ENCODE results near the gene GCM1. TPM values are rescaled to one million over a fixed set of nuclear protein-coding genes. Genes with fewer than 3 reads are reported as not detected.

The GCM1 gene
- total and polyA plus RNA-seq, 9 of the 15 experiments (the other 6 are each of a cell fraction or from before 2014, with no cell fraction given), result not detected

GRCh38 chr6:53143710-53144109, 4.9 kb downstream of the GCM1 start (continued):
- TF ChIP-seq ZNF609 (CRISPR knock-in tag; IDR thresholded peaks at IDR 0.05; ENCODE audit: borderline replicate concordance) (no peak), ZNF512 (tag; IDR thresholded peaks at IDR 0.05) (no peak), DDX20 (tag; IDR thresholded peaks at IDR 0.05; ENCODE audit: low read depth) (no peak), STAT5B (CRISPR knock-in tag; IDR thresholded peaks at IDR 0.05) (no peak), ZNF174 (CRISPR knock-in tag; IDR thresholded peaks at IDR 0.05) (no peak), TEAD1 (CRISPR knock-in tag; IDR thresholded peaks at IDR 0.05) (no peak)
- TF ChIP-seq, protein P1, sequence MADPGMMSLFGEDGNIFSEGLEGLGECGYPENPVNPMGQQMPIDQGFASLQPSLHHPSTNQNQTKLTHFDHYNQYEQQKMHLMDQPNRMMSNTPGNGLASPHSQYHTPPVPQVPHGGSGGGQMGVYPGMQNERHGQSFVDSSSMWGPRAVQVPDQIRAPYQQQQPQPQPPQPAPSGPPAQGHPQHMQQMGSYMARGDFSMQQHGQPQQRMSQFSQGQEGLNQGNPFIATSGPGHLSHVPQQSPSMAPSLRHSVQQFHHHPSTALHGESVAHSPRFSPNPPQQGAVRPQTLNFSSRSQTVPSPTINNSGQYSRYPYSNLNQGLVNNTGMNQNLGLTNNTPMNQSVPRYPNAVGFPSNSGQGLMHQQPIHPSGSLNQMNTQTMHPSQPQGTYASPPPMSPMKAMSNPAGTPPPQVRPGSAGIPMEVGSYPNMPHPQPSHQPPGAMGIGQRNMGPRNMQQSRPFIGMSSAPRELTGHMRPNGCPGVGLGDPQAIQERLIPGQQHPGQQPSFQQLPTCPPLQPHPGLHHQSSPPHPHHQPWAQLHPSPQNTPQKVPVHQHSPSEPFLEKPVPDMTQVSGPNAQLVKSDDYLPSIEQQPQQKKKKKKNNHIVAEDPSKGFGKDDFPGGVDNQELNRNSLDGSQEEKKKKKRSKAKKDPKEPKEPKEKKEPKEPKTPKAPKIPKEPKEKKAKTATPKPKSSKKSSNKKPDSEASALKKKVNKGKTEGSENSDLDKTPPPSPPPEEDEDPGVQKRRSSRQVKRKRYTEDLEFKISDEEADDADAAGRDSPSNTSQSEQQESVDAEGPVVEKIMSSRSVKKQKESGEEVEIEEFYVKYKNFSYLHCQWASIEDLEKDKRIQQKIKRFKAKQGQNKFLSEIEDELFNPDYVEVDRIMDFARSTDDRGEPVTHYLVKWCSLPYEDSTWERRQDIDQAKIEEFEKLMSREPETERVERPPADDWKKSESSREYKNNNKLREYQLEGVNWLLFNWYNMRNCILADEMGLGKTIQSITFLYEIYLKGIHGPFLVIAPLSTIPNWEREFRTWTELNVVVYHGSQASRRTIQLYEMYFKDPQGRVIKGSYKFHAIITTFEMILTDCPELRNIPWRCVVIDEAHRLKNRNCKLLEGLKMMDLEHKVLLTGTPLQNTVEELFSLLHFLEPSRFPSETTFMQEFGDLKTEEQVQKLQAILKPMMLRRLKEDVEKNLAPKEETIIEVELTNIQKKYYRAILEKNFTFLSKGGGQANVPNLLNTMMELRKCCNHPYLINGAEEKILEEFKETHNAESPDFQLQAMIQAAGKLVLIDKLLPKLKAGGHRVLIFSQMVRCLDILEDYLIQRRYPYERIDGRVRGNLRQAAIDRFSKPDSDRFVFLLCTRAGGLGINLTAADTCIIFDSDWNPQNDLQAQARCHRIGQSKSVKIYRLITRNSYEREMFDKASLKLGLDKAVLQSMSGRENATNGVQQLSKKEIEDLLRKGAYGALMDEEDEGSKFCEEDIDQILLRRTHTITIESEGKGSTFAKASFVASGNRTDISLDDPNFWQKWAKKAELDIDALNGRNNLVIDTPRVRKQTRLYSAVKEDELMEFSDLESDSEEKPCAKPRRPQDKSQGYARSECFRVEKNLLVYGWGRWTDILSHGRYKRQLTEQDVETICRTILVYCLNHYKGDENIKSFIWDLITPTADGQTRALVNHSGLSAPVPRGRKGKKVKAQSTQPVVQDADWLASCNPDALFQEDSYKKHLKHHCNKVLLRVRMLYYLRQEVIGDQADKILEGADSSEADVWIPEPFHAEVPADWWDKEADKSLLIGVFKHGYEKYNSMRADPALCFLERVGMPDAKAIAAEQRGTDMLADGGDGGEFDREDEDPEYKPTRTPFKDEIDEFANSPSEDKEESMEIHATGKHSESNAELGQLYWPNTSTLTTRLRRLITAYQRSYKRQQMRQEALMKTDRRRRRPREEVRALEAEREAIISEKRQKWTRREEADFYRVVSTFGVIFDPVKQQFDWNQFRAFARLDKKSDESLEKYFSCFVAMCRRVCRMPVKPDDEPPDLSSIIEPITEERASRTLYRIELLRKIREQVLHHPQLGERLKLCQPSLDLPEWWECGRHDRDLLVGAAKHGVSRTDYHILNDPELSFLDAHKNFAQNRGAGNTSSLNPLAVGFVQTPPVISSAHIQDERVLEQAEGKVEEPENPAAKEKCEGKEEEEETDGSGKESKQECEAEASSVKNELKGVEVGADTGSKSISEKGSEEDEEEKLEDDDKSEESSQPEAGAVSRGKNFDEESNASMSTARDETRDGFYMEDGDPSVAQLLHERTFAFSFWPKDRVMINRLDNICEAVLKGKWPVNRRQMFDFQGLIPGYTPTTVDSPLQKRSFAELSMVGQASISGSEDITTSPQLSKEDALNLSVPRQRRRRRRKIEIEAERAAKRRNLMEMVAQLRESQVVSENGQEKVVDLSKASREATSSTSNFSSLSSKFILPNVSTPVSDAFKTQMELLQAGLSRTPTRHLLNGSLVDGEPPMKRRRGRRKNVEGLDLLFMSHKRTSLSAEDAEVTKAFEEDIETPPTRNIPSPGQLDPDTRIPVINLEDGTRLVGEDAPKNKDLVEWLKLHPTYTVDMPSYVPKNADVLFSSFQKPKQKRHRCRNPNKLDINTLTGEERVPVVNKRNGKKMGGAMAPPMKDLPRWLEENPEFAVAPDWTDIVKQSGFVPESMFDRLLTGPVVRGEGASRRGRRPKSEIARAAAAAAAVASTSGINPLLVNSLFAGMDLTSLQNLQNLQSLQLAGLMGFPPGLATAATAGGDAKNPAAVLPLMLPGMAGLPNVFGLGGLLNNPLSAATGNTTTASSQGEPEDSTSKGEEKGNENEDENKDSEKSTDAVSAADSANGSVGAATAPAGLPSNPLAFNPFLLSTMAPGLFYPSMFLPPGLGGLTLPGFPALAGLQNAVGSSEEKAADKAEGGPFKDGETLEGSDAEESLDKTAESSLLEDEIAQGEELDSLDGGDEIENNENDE (IDR thresholded peaks at IDR 0.05; ENCODE audit: low read depth, low read length), result no peak
